Hepatocyte (in vitro differentiated cells): ENCODE results near the gene ROBO1.

ENCODE experiments used
- CTCF ChIP-seq: fragments of 200-600 bp; sonication (generic); IDR thresholded peaks from 2 replicates; pipeline ENCODE4 v1.5.1; 2016; ENCODE audit warnings: antibody characterized with exemption, mild to moderate bottlenecking; ENCODE audit not compliant: poor library complexity
- EZH2 ChIP-seq: fragments of 200-600 bp; sonication (generic); IDR thresholded peaks from 2 replicates; pipeline ENCODE4 v1.6.1; 2016; ENCODE audit warnings: antibody characterized with exemption, mild to moderate bottlenecking, borderline replicate concordance
- EZH2phosphoT487 ChIP-seq: fragments of 200-600 bp; sonication (generic); IDR thresholded peaks from one replicate; pipeline ENCODE4 v1.6.1; 2018; ENCODE audit warnings: antibody characterized with exemption, mild to moderate bottlenecking, low read depth, moderate library complexity; ENCODE audit not compliant: unreplicated experiment, severe bottlenecking

DNA sequence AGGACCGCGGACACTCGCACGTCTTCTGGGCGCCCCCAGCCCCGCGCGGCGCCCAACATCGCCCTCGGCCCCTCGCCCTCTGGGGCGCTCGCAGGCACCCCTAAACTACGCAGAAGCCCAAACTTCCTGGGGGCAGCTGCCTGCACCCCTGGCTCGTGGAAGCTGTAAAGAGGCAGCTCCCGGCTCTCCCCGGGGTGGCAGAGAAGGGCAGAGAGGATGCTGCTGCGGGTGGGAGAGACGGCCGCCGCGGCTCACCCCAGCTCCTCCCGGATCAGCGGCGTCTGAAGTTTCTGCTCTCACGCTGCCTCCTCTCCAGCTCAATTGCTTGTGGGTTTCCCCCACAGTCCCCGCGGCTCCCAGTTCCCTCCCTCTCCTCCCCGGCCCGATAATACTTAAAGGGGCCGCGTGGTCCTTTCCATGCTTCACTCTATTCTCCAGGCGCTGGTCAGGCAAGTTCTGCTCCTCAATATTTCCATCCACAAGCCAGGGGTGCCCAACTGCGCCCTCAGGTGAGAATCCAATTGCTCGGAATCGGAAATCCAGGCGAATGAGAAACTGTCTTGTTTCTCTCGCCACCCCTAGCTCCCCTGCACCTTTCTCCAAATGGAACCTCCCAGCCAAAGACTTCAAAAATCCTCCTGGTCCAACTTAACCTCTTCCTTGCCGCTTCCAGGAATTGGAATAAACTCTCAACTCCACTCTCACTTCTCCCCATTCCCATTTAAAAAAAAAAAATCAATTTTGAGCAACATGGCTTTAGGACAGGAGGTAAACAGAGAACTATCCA lies 748.5 kb downstream of the ROBO1 start:
- TF ChIP-seq CTCF (no peak), EZH2 (no peak), EZH2phosphoT487 (no peak)
